ENCODE measurements around the gene SMYD2.

Gene SMYD2

DNA sequence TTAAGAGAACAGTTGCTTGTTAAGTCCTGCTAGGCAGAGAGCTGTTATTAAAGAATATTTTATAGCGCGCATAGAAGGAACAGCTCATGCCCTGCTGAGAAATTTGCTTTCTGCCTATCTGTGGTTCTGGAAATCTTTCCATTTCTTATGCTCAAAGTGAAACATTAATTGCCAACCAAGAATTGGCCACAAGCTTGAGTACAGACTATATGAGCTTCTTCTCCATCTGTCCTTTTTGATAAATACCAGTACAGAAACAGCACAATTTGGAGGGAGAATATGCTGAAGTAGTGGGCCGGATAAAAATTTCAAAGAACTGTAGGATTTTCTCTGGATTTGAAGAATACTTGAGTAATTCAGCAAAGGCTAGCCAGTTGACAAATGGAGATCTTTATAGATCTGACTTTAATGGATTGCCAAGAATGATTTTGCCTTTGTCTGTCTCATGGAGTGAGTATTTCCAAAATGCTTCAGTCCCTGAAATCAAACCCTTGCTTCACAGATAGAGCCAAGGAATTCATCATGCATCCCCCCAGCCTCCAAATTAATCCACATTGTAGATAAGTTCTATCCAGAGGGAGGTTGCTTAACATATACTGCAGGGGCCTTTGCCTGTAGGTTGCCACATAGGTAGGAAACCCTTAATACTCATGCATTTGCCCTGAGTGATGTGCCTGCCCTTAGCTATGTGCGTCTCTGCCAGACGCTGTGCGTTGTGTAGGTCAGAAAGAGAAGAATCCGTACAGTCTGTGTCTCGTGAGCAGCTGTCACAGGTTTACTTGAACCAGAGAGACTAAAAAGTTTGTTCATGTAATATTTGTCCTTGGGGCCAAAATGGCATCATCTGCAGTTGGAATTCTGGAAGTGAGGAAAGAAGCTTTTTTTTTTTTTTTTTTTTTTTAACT lies 44.2 kb downstream of the SMYD2 start:
- Mint-ChIP-seq H3K27ac (no peak overlapping the region), H3K27me3 (no peaks in the 10 kb centered on the region), H3K36me3 (peaks cover 2 to 8% of the 10 kb centered on the region in 2 donors), H3K4me1 (peaks cover 0 to 2% of the 10 kb centered on the region in 2 donors), H3K9me3 (no peaks in the 10 kb centered on the region), H3K4me3 (no peak overlapping the region)
- DNase-seq (no peak), ATAC-seq (replicated peaks) (no peak)

DNA sequence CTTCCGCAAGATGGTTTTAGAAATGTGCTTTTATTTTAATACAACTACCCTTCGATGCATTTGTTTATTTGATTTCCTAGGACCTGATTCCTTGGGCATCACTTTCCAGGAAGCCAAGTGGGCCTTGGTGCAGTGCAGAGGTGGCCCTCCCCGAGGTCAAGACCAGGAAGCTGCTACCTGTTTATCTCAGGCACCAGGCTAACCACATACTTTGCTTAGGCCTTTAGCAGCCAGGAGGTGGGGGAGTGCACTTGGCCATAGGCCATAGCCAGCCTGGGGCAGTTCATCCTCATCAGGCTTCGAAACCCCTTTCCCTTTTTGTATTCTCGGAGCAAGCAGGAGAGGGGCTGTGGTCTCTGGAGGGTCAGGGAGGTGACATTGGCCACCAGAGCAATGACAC lies 45.4 kb downstream of the SMYD2 start:
- ATAC-seq (replicated peaks) (no peak), DNase-seq (no peak)
- Mint-ChIP-seq H3K27me3 (no peaks in the 10 kb centered on the region), H3K9me3 (no peaks in the 10 kb centered on the region), H3K4me1 (peaks cover 0 to 2% of the 10 kb centered on the region in 2 donors), H3K36me3 (peaks cover 7 to 10% of the 10 kb centered on the region in 2 donors), H3K4me3 (no peak overlapping the region), H3K27ac (no peak overlapping the region)

- no peak for ATAC-seq (replicated peaks)
- Mint-ChIP-seq H3K36me3 (peaks cover 9 to 10% of the 10 kb centered on the region in 2 donors), H3K4me1 (peaks cover 0 to 1% of the 10 kb centered on the region in 2 donors), H3K4me3 (no peak overlapping the region), H3K27me3 (no peaks in the 10 kb centered on the region), H3K27ac (no peak overlapping the region), H3K9me3 (no peaks in the 10 kb centered on the region)
- DNase-seq, result no peak
These were observed 46.6 kb downstream of the SMYD2 start for GRCh38 chr1:214327514-214327913.

DNA sequence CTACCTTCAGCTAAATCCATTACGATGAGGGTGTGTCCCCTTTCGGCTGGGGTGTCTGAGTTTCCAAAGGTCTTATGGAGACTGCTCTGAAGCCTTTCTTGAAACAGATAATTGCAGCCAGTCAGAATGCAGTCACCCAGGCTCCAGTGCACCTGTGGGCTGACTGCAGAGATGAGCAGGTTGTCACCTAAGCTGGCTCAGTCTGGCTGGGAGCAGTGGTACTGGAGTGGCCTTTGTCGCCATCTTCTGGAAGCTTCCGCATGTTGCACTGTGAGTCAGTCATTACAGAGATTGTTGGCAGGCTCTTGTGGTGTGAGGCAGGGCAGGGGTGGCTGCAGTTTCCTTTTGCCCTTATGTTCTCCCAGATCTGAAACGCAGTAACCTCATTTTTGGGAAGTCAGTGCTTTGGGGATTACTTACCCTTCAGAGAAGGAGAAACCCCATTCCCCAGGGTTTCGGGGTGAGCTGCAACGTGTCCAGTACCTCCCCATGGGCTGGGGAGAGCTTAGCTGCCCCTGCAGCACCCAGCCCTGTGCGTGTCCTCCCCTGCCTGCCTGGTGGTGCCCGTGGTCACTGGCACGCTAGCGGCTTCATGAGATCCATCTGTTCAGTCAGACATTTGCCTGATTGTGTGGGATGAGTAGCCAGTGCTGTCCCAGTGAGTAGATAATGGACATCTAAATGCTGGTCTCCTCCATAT lies 48.0 kb downstream of the SMYD2 start:
- H3K27ac Mint-ChIP-seq, result no peak overlapping the region
- peaks cover 9 to 10% of the 10 kb centered on the region in 2 donors for H3K36me3 Mint-ChIP-seq
- no peaks in the 10 kb centered on the region for H3K9me3 Mint-ChIP-seq

DNA sequence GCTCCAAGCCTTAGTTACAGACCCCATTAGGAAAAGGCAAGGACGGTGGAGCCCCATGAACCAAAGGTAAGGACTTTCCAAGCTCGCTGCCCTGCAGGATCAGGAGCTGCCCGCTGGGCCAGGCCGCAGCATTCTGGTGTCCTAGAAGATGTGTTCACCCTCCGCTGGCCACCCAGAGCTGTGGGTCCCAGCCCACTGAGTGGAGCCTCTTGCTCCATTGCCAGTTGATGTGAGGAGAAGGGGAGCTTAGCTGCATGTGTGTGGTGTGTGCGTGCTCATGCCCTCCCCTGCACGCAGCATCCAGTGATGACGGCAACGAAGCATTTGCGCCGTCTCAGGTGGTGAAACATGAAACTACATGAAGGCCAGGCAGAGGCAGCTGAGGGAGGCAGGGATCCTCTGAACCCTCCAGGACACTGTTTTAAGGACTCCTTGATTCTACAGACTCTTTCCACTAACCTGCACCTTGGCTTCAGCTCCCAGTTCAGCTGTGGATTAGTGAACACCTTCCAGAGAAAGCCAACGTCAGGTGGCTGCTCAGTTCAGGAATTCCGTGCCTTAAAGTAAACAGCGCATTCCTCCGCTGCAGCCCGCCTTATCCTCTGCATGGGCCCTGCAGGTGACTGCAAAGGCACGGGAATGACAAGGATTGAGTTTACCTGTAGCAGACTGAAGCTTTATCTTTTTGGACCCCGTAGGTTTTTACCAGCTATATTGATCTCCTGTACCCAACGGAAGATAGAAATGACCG lies 48.7 kb downstream of the SMYD2 start:
- no peak overlapping the region for H3K4me3 Mint-ChIP-seq
- DNase-seq (no peak), ATAC-seq (replicated peaks) (no peak)
- H3K27me3 Mint-ChIP-seq, result no peaks in the 10 kb centered on the region
- no peaks in the 10 kb centered on the region for H3K9me3 Mint-ChIP-seq
- H3K27ac Mint-ChIP-seq, result no peak overlapping the region
- peaks cover 12 to 13% of the 10 kb centered on the region in 2 donors for H3K36me3 Mint-ChIP-seq
- peaks cover 0 to 1% of the 10 kb centered on the region in 2 donors for H3K4me1 Mint-ChIP-seq

More for the DNA sequence above, 48.0 kb downstream of the SMYD2 start:
- peak; percentile 60 for DNase-seq
- peaks cover 0 to 1% of the 10 kb centered on the region in 2 donors for H3K4me1 Mint-ChIP-seq
- ATAC-seq (replicated peaks), result peak; percentile 94 to 95
- H3K4me3 Mint-ChIP-seq, result no peak overlapping the region
- H3K27me3 Mint-ChIP-seq, result no peaks in the 10 kb centered on the region

DNA sequence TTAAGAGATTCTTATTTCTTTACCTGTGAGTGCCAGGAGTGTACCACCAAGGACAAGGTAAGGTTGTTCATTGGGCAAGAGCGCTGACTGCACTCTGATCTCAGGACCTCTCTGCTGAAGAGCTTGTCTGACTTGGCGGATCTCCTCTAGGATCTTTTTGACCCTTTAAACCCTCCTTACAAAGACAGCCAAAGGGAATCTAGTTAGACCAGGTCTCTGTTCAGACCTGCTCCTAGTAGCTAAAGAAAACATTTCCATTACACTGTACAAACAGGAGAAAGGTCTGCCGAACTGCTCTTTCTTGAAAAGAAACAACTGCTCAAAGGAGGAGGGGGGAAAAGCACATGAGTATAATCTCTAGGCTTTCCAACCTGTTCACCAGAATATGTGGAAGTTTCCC lies 49.3 kb downstream of the SMYD2 start:
- H3K27me3 Mint-ChIP-seq, result no peaks in the 10 kb centered on the region
- no peak overlapping the region for H3K4me3 Mint-ChIP-seq
- DNase-seq, result no peak
- H3K27ac Mint-ChIP-seq, result no peak overlapping the region
- H3K4me1 Mint-ChIP-seq, result peaks cover 0 to 1% of the 10 kb centered on the region in 2 donors
- H3K36me3 Mint-ChIP-seq, result peaks cover 12 to 17% of the 10 kb centered on the region in 2 donors
- ATAC-seq (replicated peaks), result no peak
- no peaks in the 10 kb centered on the region for H3K9me3 Mint-ChIP-seq

GRCh38 chr1:214330715-214331114 lies 49.8 kb downstream of the SMYD2 start:
- no peaks in the 10 kb centered on the region for H3K9me3 Mint-ChIP-seq
- no peak overlapping the region for H3K27ac Mint-ChIP-seq
- H3K4me1 Mint-ChIP-seq, result peaks cover 0 to 1% of the 10 kb centered on the region in 2 donors
- peaks cover 10 to 14% of the 10 kb centered on the region in 2 donors for H3K36me3 Mint-ChIP-seq
- no peak for DNase-seq
- H3K27me3 Mint-ChIP-seq, result no peaks in the 10 kb centered on the region
- ATAC-seq (replicated peaks), result no peak
- no peak overlapping the region for H3K4me3 Mint-ChIP-seq

- peaks cover 10 to 14% of the 10 kb centered on the region in 2 donors for H3K36me3 Mint-ChIP-seq
These were observed 50.2 kb downstream of the SMYD2 start for GRCh38 chr1:214331180-214331579.

GRCh38 chr1:214331827-214332423 lies 51.0 kb downstream of the SMYD2 start:
- Mint-ChIP-seq H3K36me3 (peaks cover 10 to 14% of the 10 kb centered on the region in 2 donors), H3K4me3 (no peak overlapping the region), H3K4me1 (peaks cover 0 to 1% of the 10 kb centered on the region in 2 donors), H3K27me3 (no peaks in the 10 kb centered on the region), H3K9me3 (no peaks in the 10 kb centered on the region), H3K27ac (peak overlapping the region; percentile 75)
- ATAC-seq (replicated peaks) (peak; percentile 58 to 65), DNase-seq (peak; percentile 22)

More at GRCh38 chr1:214331180-214331579, 50.2 kb downstream of the SMYD2 start:
- DNase-seq (no peak), ATAC-seq (replicated peaks) (no peak)
- Mint-ChIP-seq H3K4me3 (no peak overlapping the region), H3K4me1 (peaks cover 0 to 1% of the 10 kb centered on the region in 2 donors), H3K27me3 (no peaks in the 10 kb centered on the region), H3K27ac (no peak overlapping the region), H3K9me3 (no peaks in the 10 kb centered on the region)

- Mint-ChIP-seq H3K4me1 (peaks cover 0 to 1% of the 10 kb centered on the region in 2 donors), H3K27ac (peak overlapping the region; percentile 79), H3K27me3 (no peaks in the 10 kb centered on the region), H3K4me3 (no peak overlapping the region), H3K36me3 (peaks cover 14 to 23% of the 10 kb centered on the region in 2 donors), H3K9me3 (no peaks in the 10 kb centered on the region)
- ATAC-seq (replicated peaks), result peak; percentile 43 to 45
- no peak for DNase-seq
These were observed 52.2 kb downstream of the SMYD2 start for GRCh38 chr1:214332946-214333798.

- H3K27ac Mint-ChIP-seq, result no peak overlapping the region
- peaks cover 14 to 23% of the 10 kb centered on the region in 2 donors for H3K36me3 Mint-ChIP-seq
- ATAC-seq (replicated peaks), result no peak
These were observed 54.6 kb downstream of the SMYD2 start for GRCh38 chr1:214335567-214335966.

GRCh38 chr1:214337015-214337414 lies 56.1 kb downstream of the SMYD2 start:
- Mint-ChIP-seq H3K9me3 (no peaks in the 10 kb centered on the region), H3K27ac (no peak overlapping the region), H3K4me1 (no peaks in the 10 kb centered on the region), H3K4me3 (no peak overlapping the region), H3K36me3 (peaks cover 7 to 19% of the 10 kb centered on the region in 2 donors), H3K27me3 (no peaks in the 10 kb centered on the region)
- DNase-seq, result no peak
- no peak for ATAC-seq (replicated peaks)

More at GRCh38 chr1:214335567-214335966, 54.6 kb downstream of the SMYD2 start:
- Mint-ChIP-seq H3K4me3 (no peak overlapping the region), H3K27me3 (no peaks in the 10 kb centered on the region), H3K9me3 (no peaks in the 10 kb centered on the region), H3K4me1 (peaks cover 0 to 1% of the 10 kb centered on the region in 2 donors)
- DNase-seq, result no peak

GRCh38 chr1:214337511-214337910 lies 56.6 kb downstream of the SMYD2 start:
- Mint-ChIP-seq H3K9me3 (no peaks in the 10 kb centered on the region), H3K4me1 (no peaks in the 10 kb centered on the region), H3K4me3 (no peak overlapping the region), H3K27ac (no peak overlapping the region), H3K27me3 (no peaks in the 10 kb centered on the region), H3K36me3 (peaks cover 7 to 24% of the 10 kb centered on the region in 2 donors)
- ATAC-seq (replicated peaks) (no peak), DNase-seq (no peak)
